ENCODE results near the gene U2AF1L4. TPM values are rescaled to one million over a fixed set of nuclear protein-coding genes. Genes with fewer than 3 reads are reported as not detected.
A peak's percentile ranks its signal among the peaks of the same experiment; 100 is the strongest.

U2AF1L4 gene
- total RNA-seq, 4 donors from 2014 or later: 12.6 to 20.0 (median 18.5) TPM

- DNase-seq (ENCODE audit: low spot score in 2 of 2): no peak
- intact Hi-C loops (cut with DNase I; ENCODE audit: low total_unique reads): no loop called here
- peak overlapping the region; percentile 67 for H3K4me3 ChIP-seq (ENCODE audit: low read depth, poor library complexity, severe bottlenecking)
- WGBS, 2 donors: 2% methylated on average over 31 to 37 of the region's 42 CpGs
- TF ChIP-seq CTCF (IDR thresholded peaks at IDR 0.05) (no peak), POLR2A (IDR thresholded peaks at IDR 0.05) (no peak)
These were observed 26.7 kb downstream of the U2AF1L4 start for GRCh38 chr19:35718345-35719041.

GRCh38 chr19:35717665-35718344 lies 27.4 kb downstream of the U2AF1L4 start, which contains the start of gene KMT2B:
KMT2B (plus strand) TSS chr19:35718003; CDS start chr19:35718019, 16 bp downstream.
- intact Hi-C loops (cut with DNase I; ENCODE audit: low total_unique reads): no loop called here
- H3K4me3 ChIP-seq (ENCODE audit: low read depth, poor library complexity, severe bottlenecking): peak within 1 kb of the TSS; percentile 67
- no peak for DNase-seq (ENCODE audit: low spot score in 2 of 2)
- TF ChIP-seq CTCF (IDR thresholded peaks at IDR 0.05) (no peak), POLR2A (IDR thresholded peaks at IDR 0.05) (no peak)
- 1% methylated on average over 30 to 43 of the region's 109 CpGs for WGBS, 2 donors

- intact Hi-C loops (cut with DNase I; ENCODE audit: low total_unique reads): no loop called here
- WGBS, 2 donors: 0 to 1% methylated on average over 35 to 52 of the region's 77 CpGs
- peak overlapping the region; percentile 63 for H3K4me3 ChIP-seq (ENCODE audit: low read depth, poor library complexity, severe bottlenecking)
- TF ChIP-seq CTCF (IDR thresholded peaks at IDR 0.05): peak in 1 of 3 donors; percentile 84
- no peak for TF ChIP-seq POLR2A (IDR thresholded peaks at IDR 0.05)
- DNase-seq (ENCODE audit: low spot score in 2 of 2): peak; percentile 92 to 99
These were observed 28.2 kb downstream of the U2AF1L4 start for GRCh38 chr19:35716801-35717664.

- intact Hi-C loops (cut with DNase I; ENCODE audit: low total_unique reads): no loop called here
- H3K4me3 ChIP-seq (ENCODE audit: low read depth, poor library complexity, severe bottlenecking): peak overlapping the region; percentile 63
- no peak for TF ChIP-seq POLR2A (IDR thresholded peaks at IDR 0.05)
- TF ChIP-seq CTCF (IDR thresholded peaks at IDR 0.05): no peak
- 2 to 3% methylated on average over 52 of the region's 52 CpGs for WGBS, 2 donors
- DNase-seq (ENCODE audit: low spot score in 2 of 2): peak in 1 of 2 donors; percentile 92
These were observed 29.0 kb downstream of the U2AF1L4 start for GRCh38 chr19:35715981-35716800.

GRCh38 chr19:35715355-35715809 lies 29.8 kb downstream of the U2AF1L4 start:
- 58 to 87% methylated on average over 2 to 7 of the region's 7 CpGs for WGBS, 2 donors
- TF ChIP-seq POLR2A (IDR thresholded peaks at IDR 0.05): no peak
- no peak for TF ChIP-seq CTCF (IDR thresholded peaks at IDR 0.05)

More at GRCh38 chr19:35715355-35715809, 29.8 kb downstream of the U2AF1L4 start:
- no peak overlapping the region for H3K4me3 ChIP-seq (ENCODE audit: low read depth, poor library complexity, severe bottlenecking)
- intact Hi-C loops (cut with DNase I; ENCODE audit: low total_unique reads): no loop called here
- DNase-seq (ENCODE audit: low spot score in 2 of 2): no peak
